Endothelial cell of hepatic sinusoid (primary cell): ENCODE data around the gene SHROOM3.

Experiments used
- in situ Hi-C: cut with HindIII; loops from 2 replicates; pipeline ENCODE4 v1.10.0; 2017; ENCODE audit warnings: low sequenced_read_pairs

The SHROOM3 gene

GRCh38 chr4:76535603-76536372 lies 100.8 kb downstream of the SHROOM3 start:
- in situ Hi-C loops: no loop called here

GRCh38 chr4:76536373-76536689 lies 101.3 kb downstream of the SHROOM3 start:
- in situ Hi-C loops: no loop called here

GRCh38 chr4:76538296-76538695 lies 103.3 kb downstream of the SHROOM3 start:
- in situ Hi-C loops: no loop called here

GRCh38 chr4:76539979-76540378 lies 105.0 kb downstream of the SHROOM3 start:
- in situ Hi-C loops: no loop called here

GRCh38 chr4:76540486-76540885 lies 105.5 kb downstream of the SHROOM3 start:
- in situ Hi-C loops: no loop called here

GRCh38 chr4:76543378-76543777 lies 108.3 kb downstream of the SHROOM3 start:
- in situ Hi-C loops: no loop called here

- in situ Hi-C loops: no loop called here
These were observed 109.7 kb downstream of the SHROOM3 start for GRCh38 chr4:76544725-76545124.

GRCh38 chr4:76545226-76545884 lies 110.3 kb downstream of the SHROOM3 start:
- in situ Hi-C loops: no loop called here

GRCh38 chr4:76546327-76546726 lies 111.3 kb downstream of the SHROOM3 start:
- in situ Hi-C loops: no loop called here

- in situ Hi-C loops: no loop called here
These were observed 112.0 kb downstream of the SHROOM3 start for GRCh38 chr4:76546759-76547742.

GRCh38 chr4:76548704-76549103 lies 113.7 kb downstream of the SHROOM3 start:
- in situ Hi-C loops: no loop called here

- in situ Hi-C loops: no loop called here
These were observed 114.7 kb downstream of the SHROOM3 start for GRCh38 chr4:76549765-76550164.

- in situ Hi-C loops: no loop called here
These were observed 116.1 kb downstream of the SHROOM3 start for GRCh38 chr4:76550966-76551780.

- in situ Hi-C loops: no loop called here
These were observed 119.6 kb downstream of the SHROOM3 start for GRCh38 chr4:76554630-76555029.

GRCh38 chr4:76556452-76556851 lies 121.4 kb downstream of the SHROOM3 start:
- in situ Hi-C loops: no loop called here

- in situ Hi-C loops: no loop called here
These were observed 123.6 kb downstream of the SHROOM3 start for GRCh38 chr4:76558396-76559235.

- in situ Hi-C loops: no loop called here
These were observed 124.4 kb downstream of the SHROOM3 start for GRCh38 chr4:76559236-76560071.

- in situ Hi-C loops: no loop called here
These were observed 127.1 kb downstream of the SHROOM3 start for GRCh38 chr4:76562161-76562560.
